ENCODE measurements around the gene TGM6. TPM values are rescaled to one million over a fixed set of nuclear protein-coding genes. Genes with fewer than 3 reads are reported as not detected.

The TGM6 gene
- polyA plus RNA-seq, 3 donors = not detected

GRCh38 chr20:2382833-2383232 lies 2.1 kb downstream of the TGM6 start:
- Histone ChIP-seq H3K27ac (ENCODE audit: low read depth in 1 of 2, low read length in 2 of 2) (no peak overlapping the region), H3K4me2 (replicated peaks; ENCODE audit: extremely low read depth, low read length, poor library complexity, severe bottlenecking) (no peak overlapping the region), H3K9ac (ENCODE audit: insufficient read depth, low read length, poor library complexity, severe bottlenecking) (no peak overlapping the region), H3K79me2 (ENCODE audit: insufficient read depth, low read length) (no peaks in the 10 kb centered on the region), H2AFZ (ENCODE audit: insufficient read depth, low read depth, low read length, poor library complexity, severe bottlenecking) (no peak overlapping the region), H3K36me3 (replicated peaks in 1 of 2; ENCODE audit: control insufficient read depth in 1 of 2, insufficient read depth in 2 of 2, low read length in 2 of 2) (no peaks in the 10 kb centered on the region), H3K27me3 (ENCODE audit: control insufficient read depth in 2 of 2, insufficient read depth in 2 of 2, low read length in 2 of 2) (peaks cover 0 to 22% of the 10 kb centered on the region in 2 donors), H4K20me1 (ENCODE audit: insufficient read depth, low read length) (no peaks in the 10 kb centered on the region), H3K4me1 (ENCODE audit: control insufficient read depth in 1 of 2, insufficient read depth in 2 of 2, low read length in 2 of 2) (no peaks in the 10 kb centered on the region), H3K4me3 (replicated peaks in 1 of 3; ENCODE audit: low read depth in 2 of 3, low read length in 3 of 3) (no peak overlapping the region), H3K9me3 (replicated peaks in 1 of 2; ENCODE audit: control insufficient read depth in 1 of 2, insufficient read depth in 1 of 2, low read length in 2 of 2) (peaks cover 13% of the 10 kb centered on the region in 2 donors)
- 100% methylated on average over 2 of the region's 2 CpGs for WGBS (ENCODE audit: insufficient coverage)
- no peaks in the 10 kb centered on the region for H3K36me3 Mint-ChIP-seq
- intact Hi-C loops (cut with micrococcal nuclease) = no loop called here
- TF ChIP-seq, protein P1, sequence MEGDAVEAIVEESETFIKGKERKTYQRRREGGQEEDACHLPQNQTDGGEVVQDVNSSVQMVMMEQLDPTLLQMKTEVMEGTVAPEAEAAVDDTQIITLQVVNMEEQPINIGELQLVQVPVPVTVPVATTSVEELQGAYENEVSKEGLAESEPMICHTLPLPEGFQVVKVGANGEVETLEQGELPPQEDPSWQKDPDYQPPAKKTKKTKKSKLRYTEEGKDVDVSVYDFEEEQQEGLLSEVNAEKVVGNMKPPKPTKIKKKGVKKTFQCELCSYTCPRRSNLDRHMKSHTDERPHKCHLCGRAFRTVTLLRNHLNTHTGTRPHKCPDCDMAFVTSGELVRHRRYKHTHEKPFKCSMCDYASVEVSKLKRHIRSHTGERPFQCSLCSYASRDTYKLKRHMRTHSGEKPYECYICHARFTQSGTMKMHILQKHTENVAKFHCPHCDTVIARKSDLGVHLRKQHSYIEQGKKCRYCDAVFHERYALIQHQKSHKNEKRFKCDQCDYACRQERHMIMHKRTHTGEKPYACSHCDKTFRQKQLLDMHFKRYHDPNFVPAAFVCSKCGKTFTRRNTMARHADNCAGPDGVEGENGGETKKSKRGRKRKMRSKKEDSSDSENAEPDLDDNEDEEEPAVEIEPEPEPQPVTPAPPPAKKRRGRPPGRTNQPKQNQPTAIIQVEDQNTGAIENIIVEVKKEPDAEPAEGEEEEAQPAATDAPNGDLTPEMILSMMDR (IDR thresholded peaks at IDR 0.05) = no peak
- no peak for DNase-seq
- peaks cover 3 to 14% (median 10%) of the 10 kb centered on the region in 7 donors for H3K9me3 Mint-ChIP-seq
- peaks cover 5% of the 10 kb centered on the region for H3K4me1 Mint-ChIP-seq
- H3K27me3 Mint-ChIP-seq (ENCODE audit: low read depth in 3 of 3) = peaks cover 28 to 61% (median 61%) of the 10 kb centered on the region in 3 donors
- no peak overlapping the region for H3K27ac Mint-ChIP-seq
- H3K4me3 Mint-ChIP-seq = no peak overlapping the region

- H3K36me3 Mint-ChIP-seq = no peaks in the 10 kb centered on the region
- H3K4me3 ChIP-seq (replicated peaks in 1 of 3; ENCODE audit: low read depth in 2 of 3, low read length in 3 of 3) = no peak overlapping the region
- no peaks in the 10 kb centered on the region for H4K20me1 ChIP-seq (ENCODE audit: insufficient read depth, low read length)
- H3K4me3 Mint-ChIP-seq = no peak overlapping the region
- no peak overlapping the region for H3K4me2 ChIP-seq (replicated peaks; ENCODE audit: extremely low read depth, low read length, poor library complexity, severe bottlenecking)
- intact Hi-C loops (cut with micrococcal nuclease) = no loop called here
- H3K79me2 ChIP-seq (ENCODE audit: insufficient read depth, low read length) = no peaks in the 10 kb centered on the region
- TF ChIP-seq, protein P1 (IDR thresholded peaks at IDR 0.05) = no peak
- peaks cover 3 to 31% (median 24%) of the 10 kb centered on the region in 7 donors for H3K9me3 Mint-ChIP-seq
- no peak overlapping the region for H3K9ac ChIP-seq (ENCODE audit: insufficient read depth, low read length, poor library complexity, severe bottlenecking)
- H2AFZ ChIP-seq (ENCODE audit: insufficient read depth, low read depth, low read length, poor library complexity, severe bottlenecking) = no peak overlapping the region
- H3K9me3 ChIP-seq (replicated peaks in 1 of 2; ENCODE audit: control insufficient read depth in 1 of 2, insufficient read depth in 1 of 2, low read length in 2 of 2) = peaks cover 23 to 28% of the 10 kb centered on the region in 2 donors
- WGBS (ENCODE audit: insufficient coverage) = no CpG with 5 or more reads among the region's 5 CpGs
- no peaks in the 10 kb centered on the region for H3K36me3 ChIP-seq (replicated peaks in 1 of 2; ENCODE audit: control insufficient read depth in 1 of 2, insufficient read depth in 2 of 2, low read length in 2 of 2)
- no peaks in the 10 kb centered on the region for H3K4me1 ChIP-seq (ENCODE audit: control insufficient read depth in 1 of 2, insufficient read depth in 2 of 2, low read length in 2 of 2)
- peaks cover 20 to 46% (median 44%) of the 10 kb centered on the region in 3 donors for H3K27me3 Mint-ChIP-seq (ENCODE audit: low read depth in 3 of 3)
- H3K4me1 Mint-ChIP-seq = peaks cover 4% of the 10 kb centered on the region
- DNase-seq = no peak
- H3K27ac ChIP-seq (ENCODE audit: low read depth in 1 of 2, low read length in 2 of 2) = no peak overlapping the region
- peaks cover 0 to 20% of the 10 kb centered on the region in 2 donors for H3K27me3 ChIP-seq (ENCODE audit: control insufficient read depth in 2 of 2, insufficient read depth in 2 of 2, low read length in 2 of 2)
- H3K27ac Mint-ChIP-seq = no peak overlapping the region
These were observed 4.3 kb downstream of the TGM6 start for GRCh38 chr20:2385026-2385425.
